Stimulated activated CD4-positive, alpha-beta T cell treated with anti-CD3 and anti-CD28 coated beads, Interleukin-1b, Interleukin-23, amount 100 ng/mL, for 24 hours (primary cell): ENCODE measurements around the gene ERFL.
"Not testable (repeated sequence)": the region's sequence is repeated elsewhere in the genome, so short reads cannot be mapped to it uniquely, and the experiment has no call there.

Experiments used
- DNase-seq, 4 experiments: peaks; one replicate each; pipeline ENCODE4 v3.0.0-alpha.2; 2020; ENCODE audit warnings: low read depth in 4 of 4, low spot score in 1 of 4

Gene ERFL

DNA sequence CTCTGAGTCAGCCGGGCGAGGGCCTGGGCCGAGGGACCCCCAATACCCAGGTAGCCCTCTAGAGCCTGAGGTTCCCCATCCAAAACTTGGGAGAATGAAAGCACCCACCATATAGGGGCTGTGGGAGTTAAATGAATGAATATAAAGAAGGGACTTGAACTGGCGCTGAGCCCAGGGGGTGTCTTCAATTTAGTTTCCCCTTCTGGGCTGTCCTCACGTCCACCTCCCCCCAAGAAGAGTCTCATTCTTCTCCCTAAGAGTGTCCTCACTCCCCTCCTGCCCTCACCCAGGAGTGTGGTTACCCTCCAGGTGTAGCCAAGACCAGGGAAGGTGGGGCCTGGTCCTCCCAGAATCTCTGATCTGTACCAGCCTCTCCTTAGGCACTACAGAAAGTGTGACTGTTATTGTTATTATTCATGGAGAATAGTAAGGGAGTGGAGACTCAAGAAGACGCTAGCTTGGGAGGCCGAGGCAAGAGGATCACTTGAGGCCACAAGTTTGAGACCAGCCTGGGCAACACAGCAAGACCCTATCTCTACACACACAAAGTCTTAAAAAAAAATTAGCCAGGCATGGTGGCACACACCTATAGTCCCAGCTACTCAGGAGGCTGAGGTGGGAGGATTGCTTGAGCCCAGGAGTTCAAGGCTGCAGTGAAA is 48.5 kb downstream of the ERFL start:
- DNase-seq = no peak

GRCh38 chr19:41879080-41879479 is 49.2 kb downstream of the ERFL start:
- no peak for DNase-seq

- no peak for DNase-seq
Observed at GRCh38 chr19:41877916-41878905, 50.0 kb downstream of the ERFL start.

GRCh38 chr19:41876847-41877832 is 51.1 kb downstream of the ERFL start, which contains the start of gene CD79A:
CD79A (plus strand) TSS chr19:41877279; CDS start chr19:41877305, 26 bp downstream.
- DNase-seq = no peak

DNA sequence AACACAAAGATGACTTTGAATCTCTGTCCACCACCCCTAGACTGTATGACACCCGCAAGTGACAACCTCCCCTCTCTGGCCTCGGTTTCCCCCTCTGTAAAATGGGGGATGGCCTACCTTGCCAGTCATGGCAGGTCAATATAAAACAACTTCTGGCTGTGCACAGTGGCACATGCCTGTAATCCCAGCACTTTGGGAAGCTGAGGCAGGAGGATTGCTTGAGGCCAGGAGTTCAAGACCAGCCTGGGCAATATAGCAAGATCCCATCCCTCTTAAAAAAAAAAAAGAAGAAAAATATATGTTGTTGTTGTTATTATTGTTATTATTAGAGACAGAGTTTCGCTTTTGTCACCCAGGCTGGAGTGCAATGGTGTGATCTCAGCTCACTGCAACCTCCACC is 52.3 kb downstream of the ERFL start:
- not testable (repeated sequence) for DNase-seq

GRCh38 chr19:41872775-41873647 is 55.2 kb downstream of the ERFL start:
- DNase-seq = peak in 3 of 4 experiments; percentile 50 to 64 (median 59)

- DNase-seq = no peak
Observed at GRCh38 chr19:41872384-41872774, 55.9 kb downstream of the ERFL start.

DNA sequence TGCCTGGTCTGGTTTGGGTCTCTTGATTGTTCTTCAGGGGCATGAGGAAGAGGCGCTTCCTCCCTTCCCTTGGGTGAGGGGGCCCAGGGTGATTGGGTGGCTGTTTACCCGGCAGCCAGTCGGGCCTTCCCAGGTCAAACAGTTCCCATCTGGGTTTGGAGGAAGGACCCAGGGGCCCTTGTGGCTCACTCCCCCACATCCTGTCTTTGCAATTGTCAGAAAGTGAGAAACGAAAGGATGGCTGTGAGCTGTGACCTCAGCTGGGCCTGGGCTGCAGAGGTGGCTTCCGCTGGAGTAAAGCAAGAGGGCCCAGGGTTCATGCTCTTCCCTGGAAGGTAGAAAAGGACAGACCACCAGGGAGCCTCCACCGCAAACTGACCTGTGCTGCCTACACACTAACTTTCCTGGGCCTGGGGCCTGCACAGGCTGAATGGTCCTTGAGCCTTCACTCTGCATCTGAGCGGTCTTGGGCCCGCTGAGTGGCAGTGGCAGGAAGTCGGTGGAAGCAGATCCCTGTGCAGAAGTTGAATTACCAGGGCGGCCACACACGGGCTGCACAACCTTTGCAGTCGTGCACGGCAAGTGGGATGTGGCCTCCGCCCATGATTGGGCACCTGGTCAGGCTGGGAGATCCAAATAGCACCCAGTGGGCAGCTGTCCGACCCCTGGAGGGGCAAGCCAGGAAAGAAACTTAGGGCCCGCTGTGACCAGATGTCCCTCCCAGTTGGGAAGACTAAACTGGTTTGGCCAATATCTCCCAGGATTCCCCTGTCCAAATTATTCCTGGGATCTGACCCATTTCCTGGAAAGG is 56.5 kb downstream of the ERFL start:
- peak in 1 of 4 experiments; percentile 54 for DNase-seq

DNA sequence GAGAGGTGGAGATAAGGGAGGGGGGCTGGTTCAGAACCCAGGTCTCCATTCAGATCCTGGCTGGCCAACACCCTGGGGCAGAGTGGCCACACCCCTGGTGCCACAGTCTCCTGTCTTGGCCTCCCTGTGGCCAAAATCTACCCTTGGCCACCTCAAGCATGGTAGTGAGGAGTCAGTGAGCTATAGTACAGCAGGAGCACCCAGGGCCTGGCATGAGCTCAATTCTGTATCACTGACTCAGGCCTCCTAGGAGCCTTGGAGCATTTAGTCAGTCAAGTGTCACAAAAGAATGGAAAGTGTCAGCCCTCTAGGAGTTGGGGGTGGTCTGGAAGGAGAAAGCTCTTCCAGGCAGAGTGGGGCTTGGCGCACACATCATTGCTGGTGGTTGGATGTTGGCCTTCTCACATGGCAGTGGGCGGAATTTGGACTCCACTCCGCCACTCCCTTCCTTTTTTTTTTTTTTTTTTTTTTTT is 57.8 kb downstream of the ERFL start:
- DNase-seq = no peak

- DNase-seq = no peak
Observed at GRCh38 chr19:41869374-41869955, 58.8 kb downstream of the ERFL start.

- DNase-seq = no peak
Observed at GRCh38 chr19:41868989-41869300, 59.3 kb downstream of the ERFL start.

- no peak for DNase-seq
Observed at GRCh38 chr19:41868120-41868988, 59.9 kb downstream of the ERFL start.

GRCh38 chr19:41866284-41866683 is 62.0 kb downstream of the ERFL start:
- DNase-seq = no peak

DNA sequence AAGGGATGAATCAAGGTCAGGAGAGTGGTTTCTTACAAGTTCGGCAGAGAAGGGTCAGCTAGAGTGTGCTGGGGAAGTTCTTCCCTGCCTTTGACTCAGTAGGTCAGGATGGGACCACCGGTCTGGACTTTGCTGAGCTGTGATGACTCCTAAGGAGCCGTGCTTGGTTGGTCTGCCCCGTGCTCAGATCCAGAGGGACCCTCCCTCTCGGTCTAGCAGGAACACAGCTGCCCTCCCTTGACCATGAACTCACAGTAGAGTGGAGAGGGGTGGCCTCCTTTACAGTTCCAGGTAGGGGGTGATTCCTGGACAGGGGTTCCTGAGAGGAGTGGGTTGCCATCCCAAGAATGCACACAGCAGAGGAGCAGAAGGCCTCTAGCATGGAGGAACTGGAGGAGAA is 63.9 kb downstream of the ERFL start:
- no peak for DNase-seq

GRCh38 chr19:41863209-41863931 is 64.9 kb downstream of the ERFL start:
- DNase-seq = no peak

DNA sequence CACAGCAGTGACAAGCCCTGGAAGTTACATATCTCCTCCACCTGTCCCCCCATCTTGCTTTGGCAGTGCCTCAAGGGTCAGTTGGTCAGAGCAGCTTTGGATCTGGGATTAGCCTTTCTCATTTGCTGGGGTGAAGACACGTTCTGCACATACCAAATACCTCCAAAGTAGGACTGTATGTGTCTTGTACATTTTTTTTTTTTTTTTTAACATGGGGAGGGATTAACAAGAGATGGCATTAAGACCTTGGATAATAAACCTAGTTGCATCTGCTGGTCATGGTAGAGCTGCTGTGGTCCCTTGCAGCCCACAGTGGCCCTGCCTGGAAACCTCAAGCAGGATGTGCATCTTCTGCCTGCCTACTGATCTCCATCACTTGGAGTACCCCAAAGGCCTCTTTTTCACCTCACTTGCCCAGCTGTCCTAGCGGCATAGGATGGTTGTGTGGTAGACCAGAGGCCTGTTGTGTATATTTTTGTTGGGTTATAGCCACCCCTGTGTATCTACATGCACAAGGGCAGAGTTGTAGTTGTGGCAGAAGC is 65.7 kb downstream of the ERFL start:
- no peak for DNase-seq

DNA sequence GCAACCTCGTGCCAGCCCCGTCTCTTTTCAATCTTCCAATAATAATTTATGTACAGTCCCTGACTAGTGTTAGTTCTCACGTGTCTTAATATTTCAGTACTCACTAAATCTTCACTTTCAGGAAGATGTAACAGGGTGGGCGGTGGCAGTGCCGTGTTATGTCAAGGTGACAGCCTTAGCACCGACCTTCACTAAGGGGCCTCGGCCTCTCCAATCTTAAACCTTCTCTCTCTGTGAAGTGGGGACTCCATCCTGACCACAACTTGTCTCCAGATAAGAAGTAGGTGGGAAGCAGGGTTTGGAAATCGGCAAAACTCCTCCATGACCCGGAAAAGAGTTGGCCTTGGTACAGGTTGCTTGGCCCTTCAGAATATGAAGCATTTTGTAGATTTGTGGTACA is 66.4 kb downstream of the ERFL start:
- no peak for DNase-seq
